ENCODE measurements around the gene CCDC85A. TPM values are rescaled to one million over a fixed set of nuclear protein-coding genes. Genes with fewer than 3 reads are reported as not detected.

CCDC85A gene
- polyA plus RNA-seq, 1 of the 3 experiments (the other 2 are of a cell fraction) = 48.7 TPM

- H3F3A ChIP-seq (replicated peaks; ENCODE audit: insufficient read depth) = peaks cover 36% of the 10 kb centered on the region
- no peaks in the 10 kb centered on the region for H3K9me3 ChIP-seq
- no peaks in the 10 kb centered on the region for H3K27me3 ChIP-seq (ENCODE audit: insufficient read depth)
- no peak for TF ChIP-seq FOXM1 (IDR thresholded peaks at IDR 0.05; ENCODE audit: low read depth)
- no peak for TF ChIP-seq NFIC (IDR thresholded peaks at IDR 0.05; ENCODE audit: borderline replicate concordance)
- 0 out of 2 replicates have a peak, but pooled peaks have one; percentile 10 for TF ChIP-seq RXRA (IDR thresholded peaks at IDR 0.05; ENCODE audit: borderline replicate concordance, low read depth)
- 0 out of 2 replicates have a peak, but pooled peaks have one; percentile 2 for TF ChIP-seq FOSL2 (IDR thresholded peaks at IDR 0.05; ENCODE audit: borderline replicate concordance, low read depth)
- no peak for TF ChIP-seq IRF3 (IDR thresholded peaks at IDR 0.05; ENCODE audit: low read depth, low read length)
- 0 out of 2 replicates have a peak, but pooled peaks have one; percentile 47 for TF ChIP-seq MAX (IDR thresholded peaks at IDR 0.05; ENCODE audit: low read depth)
- TF ChIP-seq PBX3 (IDR thresholded peaks at IDR 0.05) = 0 out of 2 replicates have a peak, but pooled peaks have one; percentile 40
- ChIA-PET CTCF (no interaction called here), POLR2A (no interaction called here)
- no peak overlapping the region for H3K9ac ChIP-seq
- DNase-seq = no peak
- WGBS (ENCODE audit: low lambda C conversion rate) = 53% methylated on average over 2 of the region's 2 CpGs
- H3K27ac ChIP-seq (ENCODE audit: low read depth in 2 of 2, low read length in 1 of 2) = peak overlapping the region; percentile 48 to 82; a peak in 2 of 4 replicates
- no peak overlapping the region for H3K4me2 ChIP-seq
- H3K9me2 ChIP-seq = no peaks in the 10 kb centered on the region
- peaks cover 0 to 29% of the 10 kb centered on the region in 2 experiments; a peak in 2 of 4 replicates for H3K4me1 ChIP-seq (ENCODE audit: control insufficient read depth in 1 of 2, insufficient read depth in 2 of 2, low read depth in 1 of 2, low read length in 1 of 2)
- no peaks in the 10 kb centered on the region; the same call in 1 of the 2 replicates for H4K20me1 ChIP-seq (ENCODE audit: insufficient read depth)
- H3K4me3 ChIP-seq (ENCODE audit: low read depth in 2 of 2, low read length in 1 of 2) = no peak overlapping the region
- no peak overlapping the region for H2AFZ ChIP-seq (ENCODE audit: low read depth)
- H3K79me2 ChIP-seq (ENCODE audit: insufficient read depth) = peaks cover 100% of the 10 kb centered on the region
- H3K36me3 ChIP-seq (replicated peaks in 1 of 2; ENCODE audit: control insufficient read depth in 1 of 2, insufficient read depth in 2 of 2, low read length in 1 of 2) = peaks cover 4 to 57% of the 10 kb centered on the region in 2 experiments
These were observed 195.3 kb downstream of the CCDC85A start for GRCh38 chr2:56379066-56379465.

- Histone ChIP-seq H2AFZ (ENCODE audit: low read depth) (no peak overlapping the region), H3K79me2 (ENCODE audit: insufficient read depth) (peaks cover 86% of the 10 kb centered on the region), H3K9me2 (no peaks in the 10 kb centered on the region), H4K20me1 (ENCODE audit: insufficient read depth) (no peaks in the 10 kb centered on the region; the same call in 1 of the 2 replicates), H3K36me3 (replicated peaks in 1 of 2; ENCODE audit: control insufficient read depth in 1 of 2, insufficient read depth in 2 of 2, low read length in 1 of 2) (peaks cover 15 to 57% of the 10 kb centered on the region in 2 experiments), H3K4me1 (ENCODE audit: control insufficient read depth in 1 of 2, insufficient read depth in 2 of 2, low read depth in 1 of 2, low read length in 1 of 2) (peaks cover 0 to 25% of the 10 kb centered on the region in 2 experiments; a peak in 2 of 4 replicates), H3K27ac (ENCODE audit: low read depth in 2 of 2, low read length in 1 of 2) (peak overlapping the region; percentile 14; a peak in 3 of 4 replicates), H3K27me3 (ENCODE audit: insufficient read depth) (no peaks in the 10 kb centered on the region), H3K4me2 (0 out of 2 replicates have a peak overlapping the region, but pooled peaks have one; percentile 8), H3K4me3 (ENCODE audit: low read depth in 2 of 2, low read length in 1 of 2) (no peak overlapping the region), H3F3A (replicated peaks; ENCODE audit: insufficient read depth) (peaks cover 43% of the 10 kb centered on the region), H3K9me3 (no peaks in the 10 kb centered on the region), H3K9ac (no peak overlapping the region)
- DNase-seq = no peak
- 62% methylated on average over 2 of the region's 2 CpGs for WGBS (ENCODE audit: low lambda C conversion rate)
- CTCF ChIA-PET = no interaction called here
- POLR2A ChIA-PET = no interaction called here
- TF ChIP-seq POLR2AphosphoS5 (IDR thresholded peaks at IDR 0.05; ENCODE audit: low read depth, low read length) (no peak), CHD2 (IDR thresholded peaks at IDR 0.05; ENCODE audit: low read length, partially characterized antibody) (no peak), TEAD4 (IDR thresholded peaks at IDR 0.05; ENCODE audit: borderline replicate concordance, insufficient read depth) (no peak), RFX5 (IDR thresholded peaks at IDR 0.05; ENCODE audit: low read length) (no peak), SMC3 (IDR thresholded peaks at IDR 0.05; ENCODE audit: low read depth, low read length) (no peak), GATA2 (CRISPR knock-in tag; IDR thresholded peaks at IDR 0.05) (no peak), EP300 (IDR thresholded peaks at IDR 0.05; ENCODE audit: borderline replicate concordance in 1 of 2, low read depth in 1 of 2, low read length in 1 of 2) (no peak), IRF3 (IDR thresholded peaks at IDR 0.05; ENCODE audit: low read depth, low read length) (no peak), FOSL2 (IDR thresholded peaks at IDR 0.05; ENCODE audit: borderline replicate concordance, low read depth) (no peak), ELF1 (IDR thresholded peaks at IDR 0.05) (no peak), RXRA (IDR thresholded peaks at IDR 0.05; ENCODE audit: borderline replicate concordance, low read depth) (no peak), NRF1 (IDR thresholded peaks at IDR 0.05; ENCODE audit: low read depth, low read length) (no peak), FOXM1 (IDR thresholded peaks at IDR 0.05; ENCODE audit: low read depth) (no peak), CTCF (IDR thresholded peaks at IDR 0.05) (no peak), ZBTB33 (IDR thresholded peaks at IDR 0.05; ENCODE audit: borderline replicate concordance, low read depth) (no peak), RAD21 (IDR thresholded peaks at IDR 0.05; ENCODE audit: low read length) (no peak), RCOR1 (IDR thresholded peaks at IDR 0.05; ENCODE audit: low read length) (no peak), JUND (IDR thresholded peaks at IDR 0.05) (no peak)
These were observed 197.1 kb downstream of the CCDC85A start for GRCh38 chr2:56380861-56381260.

Data from SK-N-SH (cell line).